GM12878 (cell line): ENCODE measurements around the gene ANKRD55. TPM values are rescaled to one million over a fixed set of nuclear protein-coding genes. Genes with fewer than 3 reads are reported as not detected.
A peak's percentile ranks its signal among the peaks of the same experiment; 100 is the strongest.

ENCODE experiments used
- ATF3 ChIP-seq: IDR thresholded peaks from 2 replicates; pipeline ENCODE4 v1.6.1; 2011; ENCODE audit warnings: low read depth, mild to moderate bottlenecking, low read length, moderate library complexity, borderline replicate concordance; ENCODE audit errors: extremely low read depth
- BCLAF1 ChIP-seq: fragments of 450-650 bp; IDR thresholded peaks from 2 replicates; pipeline ENCODE4 v1.6.1; 2017; ENCODE audit warnings: antibody characterized with exemption, mild to moderate bottlenecking, moderate library complexity
- BMI1 ChIP-seq: fragments of 450-650 bp; IDR thresholded peaks from 2 replicates; pipeline ENCODE4 v1.6.1; 2016; ENCODE audit warnings: mild to moderate bottlenecking, moderate library complexity, borderline replicate concordance
- HDGF ChIP-seq: fragments of 450-650 bp; IDR thresholded peaks from 2 replicates; pipeline ENCODE4 v1.6.1; 2016; ENCODE audit warnings: antibody characterized with exemption
- PML ChIP-seq: IDR thresholded peaks from 2 replicates; pipeline ENCODE4 v1.6.1; 2012; ENCODE audit warnings: low read length, inconsistent platforms
- SIX5 ChIP-seq: IDR thresholded peaks from 2 replicates; pipeline ENCODE4 v1.6.1; 2011; ENCODE audit warnings: mild to moderate bottlenecking, low read depth, low read length, moderate library complexity; ENCODE audit not compliant: severe bottlenecking
- SMC3 ChIP-seq: IDR thresholded peaks from 2 replicates; pipeline ENCODE4 v1.6.1; 2011; ENCODE audit warnings: low read length, improper control_type of control experiment, borderline replicate concordance
- SP1 ChIP-seq: IDR thresholded peaks from one replicate; pipeline ENCODE4 v1.6.1; 2011; ENCODE audit warnings: low read depth, low read length
- SREBF1 ChIP-seq: IDR thresholded peaks from 2 replicates; pipeline ENCODE4 v1.6.1; 2012; ENCODE audit warnings: mild to moderate bottlenecking, low read length
- TCF12 ChIP-seq: IDR thresholded peaks from 2 replicates; pipeline ENCODE4 v1.6.1; 2011; ENCODE audit warnings: low read depth, mild to moderate bottlenecking, low read length
- ZBTB33 ChIP-seq: fragments of 450-650 bp; IDR thresholded peaks from 2 replicates; pipeline ENCODE4 v1.6.1; 2017; ENCODE audit warnings: mild to moderate bottlenecking
- ZNF217 ChIP-seq: fragments of 450-650 bp; IDR thresholded peaks from 2 replicates; pipeline ENCODE4 v1.6.1; 2017; ENCODE audit warnings: antibody characterized with exemption, mild to moderate bottlenecking
- ZNF384 ChIP-seq: IDR thresholded peaks from 2 replicates; pipeline ENCODE4 v1.6.1; 2012; ENCODE audit warnings: low read depth, mild to moderate bottlenecking, low read length, improper control_type of control experiment, borderline replicate concordance
- polyA plus RNA-seq, 11 experiments: library from polyadenylated mRNA; depleted of rRNA in 4 of 11; unstranded in 6 of 11; stranded (reverse) in 5 of 11; fragments of >200 nt; fragmentation: Nextera tagmentation in 4 of 11; fragmentation: Illumina TruSeq in 1 of 11; extraction: Ambion mirVana in 4 of 11; extraction: Trizol in 1 of 11; gene quantifications; 1 replicate in 1 of 11; 2 replicates in 10 of 11; pipeline versions ENCODE4 v1.2.1 to v1.2.3, GENCODE V29; 2011 to 2016; ENCODE audit warnings: inconsistent platforms in 2 of 11, missing spikeins in 2 of 11, low read depth in 1 of 11
- total RNA-seq, 4 experiments: library from RNA; depleted of rRNA in 3 of 4; stranded (reverse); fragments of >200 nt in 3 of 4; fragmentation: Illumina TruSeq in 1 of 4; extraction: Trizol in 1 of 4; gene quantifications; 2 replicates each; pipeline versions ENCODE4 v1.2.1 to v1.2.3, GENCODE V29; 2013 to 2021
- TF ChIP-seq, protein P1 (sequence below): IDR thresholded peaks from 2 replicates; pipeline ENCODE4 v1.6.1; 2012; ENCODE audit warnings: mild to moderate bottlenecking, low read depth, low read length
- TF ChIP-seq, protein P2 (sequence below): fragments of 450-650 bp; IDR thresholded peaks from 2 replicates; pipeline ENCODE4 v1.6.1; 2014; ENCODE audit warnings: mild to moderate bottlenecking
- TF ChIP-seq, protein P3 (sequence below): fragments of 450-650 bp; conservative IDR thresholded peaks from 2 replicates; pipeline ENCODE4 v1.6.1; 2017; ENCODE audit warnings: mild to moderate bottlenecking, moderate library complexity
- TF ChIP-seq, protein P4 (sequence below): IDR thresholded peaks from 2 replicates; pipeline ENCODE4 v1.6.1; 2012; ENCODE audit warnings: low read depth, low read length, improper control_type of control experiment

The ANKRD55 gene
- total and polyA plus RNA-seq, 10 of the 15 experiments (the other 5 are each of a cell fraction or from before 2014, with no cell fraction given) = 0.04 TPM; not detected in 9

GRCh38 chr5:56064984-56065383 is 168.1 kb downstream of the ANKRD55 start (continued):
- TF ChIP-seq ZBTB33 (no peak), ZNF217 (no peak; the same call in 1 of the 2 replicates), SP1 (no peak), SREBF1 (no peak; the same call in 1 of the 2 replicates), BMI1 (no peak), PML (no peak), ZNF384 (peak; percentile 83), BCLAF1 (no peak), TCF12 (peak; percentile 72; the same call in 1 of the 2 replicates), SMC3 (peak; percentile 11; the same call in 1 of the 2 replicates), ATF3 (no peak), SIX5 (no peak), HDGF (no peak)
- TF ChIP-seq, protein P1, sequence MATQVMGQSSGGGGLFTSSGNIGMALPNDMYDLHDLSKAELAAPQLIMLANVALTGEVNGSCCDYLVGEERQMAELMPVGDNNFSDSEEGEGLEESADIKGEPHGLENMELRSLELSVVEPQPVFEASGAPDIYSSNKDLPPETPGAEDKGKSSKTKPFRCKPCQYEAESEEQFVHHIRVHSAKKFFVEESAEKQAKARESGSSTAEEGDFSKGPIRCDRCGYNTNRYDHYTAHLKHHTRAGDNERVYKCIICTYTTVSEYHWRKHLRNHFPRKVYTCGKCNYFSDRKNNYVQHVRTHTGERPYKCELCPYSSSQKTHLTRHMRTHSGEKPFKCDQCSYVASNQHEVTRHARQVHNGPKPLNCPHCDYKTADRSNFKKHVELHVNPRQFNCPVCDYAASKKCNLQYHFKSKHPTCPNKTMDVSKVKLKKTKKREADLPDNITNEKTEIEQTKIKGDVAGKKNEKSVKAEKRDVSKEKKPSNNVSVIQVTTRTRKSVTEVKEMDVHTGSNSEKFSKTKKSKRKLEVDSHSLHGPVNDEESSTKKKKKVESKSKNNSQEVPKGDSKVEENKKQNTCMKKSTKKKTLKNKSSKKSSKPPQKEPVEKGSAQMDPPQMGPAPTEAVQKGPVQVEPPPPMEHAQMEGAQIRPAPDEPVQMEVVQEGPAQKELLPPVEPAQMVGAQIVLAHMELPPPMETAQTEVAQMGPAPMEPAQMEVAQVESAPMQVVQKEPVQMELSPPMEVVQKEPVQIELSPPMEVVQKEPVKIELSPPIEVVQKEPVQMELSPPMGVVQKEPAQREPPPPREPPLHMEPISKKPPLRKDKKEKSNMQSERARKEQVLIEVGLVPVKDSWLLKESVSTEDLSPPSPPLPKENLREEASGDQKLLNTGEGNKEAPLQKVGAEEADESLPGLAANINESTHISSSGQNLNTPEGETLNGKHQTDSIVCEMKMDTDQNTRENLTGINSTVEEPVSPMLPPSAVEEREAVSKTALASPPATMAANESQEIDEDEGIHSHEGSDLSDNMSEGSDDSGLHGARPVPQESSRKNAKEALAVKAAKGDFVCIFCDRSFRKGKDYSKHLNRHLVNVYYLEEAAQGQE = no peak
- TF ChIP-seq, protein P2, sequence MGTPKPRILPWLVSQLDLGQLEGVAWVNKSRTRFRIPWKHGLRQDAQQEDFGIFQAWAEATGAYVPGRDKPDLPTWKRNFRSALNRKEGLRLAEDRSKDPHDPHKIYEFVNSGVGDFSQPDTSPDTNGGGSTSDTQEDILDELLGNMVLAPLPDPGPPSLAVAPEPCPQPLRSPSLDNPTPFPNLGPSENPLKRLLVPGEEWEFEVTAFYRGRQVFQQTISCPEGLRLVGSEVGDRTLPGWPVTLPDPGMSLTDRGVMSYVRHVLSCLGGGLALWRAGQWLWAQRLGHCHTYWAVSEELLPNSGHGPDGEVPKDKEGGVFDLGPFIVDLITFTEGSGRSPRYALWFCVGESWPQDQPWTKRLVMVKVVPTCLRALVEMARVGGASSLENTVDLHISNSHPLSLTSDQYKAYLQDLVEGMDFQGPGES = no peak
- TF ChIP-seq, protein P3, sequence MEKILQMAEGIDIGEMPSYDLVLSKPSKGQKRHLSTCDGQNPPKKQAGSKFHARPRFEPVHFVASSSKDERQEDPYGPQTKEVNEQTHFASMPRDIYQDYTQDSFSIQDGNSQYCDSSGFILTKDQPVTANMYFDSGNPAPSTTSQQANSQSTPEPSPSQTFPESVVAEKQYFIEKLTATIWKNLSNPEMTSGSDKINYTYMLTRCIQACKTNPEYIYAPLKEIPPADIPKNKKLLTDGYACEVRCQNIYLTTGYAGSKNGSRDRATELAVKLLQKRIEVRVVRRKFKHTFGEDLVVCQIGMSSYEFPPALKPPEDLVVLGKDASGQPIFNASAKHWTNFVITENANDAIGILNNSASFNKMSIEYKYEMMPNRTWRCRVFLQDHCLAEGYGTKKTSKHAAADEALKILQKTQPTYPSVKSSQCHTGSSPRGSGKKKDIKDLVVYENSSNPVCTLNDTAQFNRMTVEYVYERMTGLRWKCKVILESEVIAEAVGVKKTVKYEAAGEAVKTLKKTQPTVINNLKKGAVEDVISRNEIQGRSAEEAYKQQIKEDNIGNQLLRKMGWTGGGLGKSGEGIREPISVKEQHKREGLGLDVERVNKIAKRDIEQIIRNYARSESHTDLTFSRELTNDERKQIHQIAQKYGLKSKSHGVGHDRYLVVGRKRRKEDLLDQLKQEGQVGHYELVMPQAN = no peak
- TF ChIP-seq, protein P4, sequence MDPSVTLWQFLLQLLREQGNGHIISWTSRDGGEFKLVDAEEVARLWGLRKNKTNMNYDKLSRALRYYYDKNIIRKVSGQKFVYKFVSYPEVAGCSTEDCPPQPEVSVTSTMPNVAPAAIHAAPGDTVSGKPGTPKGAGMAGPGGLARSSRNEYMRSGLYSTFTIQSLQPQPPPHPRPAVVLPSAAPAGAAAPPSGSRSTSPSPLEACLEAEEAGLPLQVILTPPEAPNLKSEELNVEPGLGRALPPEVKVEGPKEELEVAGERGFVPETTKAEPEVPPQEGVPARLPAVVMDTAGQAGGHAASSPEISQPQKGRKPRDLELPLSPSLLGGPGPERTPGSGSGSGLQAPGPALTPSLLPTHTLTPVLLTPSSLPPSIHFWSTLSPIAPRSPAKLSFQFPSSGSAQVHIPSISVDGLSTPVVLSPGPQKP = no peak
